IMR-90 (cell line): ENCODE data around the gene PLA2G2F. TPM values are rescaled to one million over a fixed set of nuclear protein-coding genes. Genes with fewer than 3 reads are reported as not detected.

ENCODE experiments used
- ATAC-seq: fragments of 200-7000 bp; cut with Tn5 transposase; 2 replicates; pipeline ENCODE4 v1.9.1; 2020; ENCODE audit warnings: low read depth, mild to moderate bottlenecking, moderate library complexity
- BruUV-seq: library from RNA; stranded (reverse); fragments of 400-500 nt; replicated peaks from 2 replicates; lab custom pipeline; 2021; lab: Mats Ljungman, UMichigan
- CTCF ChIA-PET: fragments of 300-600 bp; formaldehyde crosslinking; extraction: SDS; loops from one replicate; lab custom pipeline; 2021; ENCODE audit warnings: antibody characterized with exemption; lab: Yijun Ruan, JAX
- POLR2A ChIA-PET: fragments of 300-600 bp; sonication (Branson Sonifier 250); formaldehyde crosslinking; loops from one replicate; lab custom pipeline; 2022; ENCODE audit warnings: antibody characterized with exemption; ENCODE audit not compliant: unreplicated experiment; lab: Charles Lee
- DNase-seq: peaks from one replicate; pipeline ENCODE4 v3.0.0; 2013
- H2AFZ ChIP-seq: replicated peaks from 2 replicates; pipeline ENCODE3; 2013; ENCODE audit warnings: low read length, mild to moderate bottlenecking; ENCODE audit not compliant: poor library complexity
- H2AK5ac ChIP-seq: 2 replicates; pipeline ENCODE4 v1.6.1; 2013; ENCODE audit warnings: low read depth, low read length, inconsistent platforms
- H2AK9ac ChIP-seq: replicated peaks from 2 replicates; pipeline ENCODE3; 2013; ENCODE audit warnings: mild to moderate bottlenecking, low read depth, low read length, moderate library complexity; ENCODE audit not compliant: poor library complexity
- H2BK120ac ChIP-seq: 2 replicates; pipeline ENCODE4 v1.6.1; 2013; ENCODE audit warnings: low read depth, low read length, inconsistent platforms
- H2BK15ac ChIP-seq: 3 replicates; pipeline ENCODE4 v1.6.1; 2013; ENCODE audit warnings: low read depth, low read length, inconsistent platforms
- H2BK20ac ChIP-seq: 2 replicates; pipeline ENCODE4 v1.6.1; 2013; ENCODE audit warnings: low read depth, mild to moderate bottlenecking, inconsistent platforms, low read length, moderate library complexity
- H2BK5ac ChIP-seq: 2 replicates; pipeline ENCODE4 v1.6.1; 2013; ENCODE audit warnings: mild to moderate bottlenecking, low read depth, low read length, inconsistent platforms; ENCODE audit not compliant: poor library complexity, severe bottlenecking
- H3K14ac ChIP-seq: replicated peaks from 2 replicates; pipeline ENCODE4 v1.6.1; 2013; ENCODE audit warnings: low read depth, low read length, inconsistent platforms
- H3K18ac ChIP-seq: 2 replicates; pipeline ENCODE4 v1.6.1; 2013; ENCODE audit warnings: low read depth, low read length, control low read depth
- H3K23ac ChIP-seq: 2 replicates; pipeline ENCODE4 v1.6.1; 2013; ENCODE audit warnings: low read depth, low read length, inconsistent platforms
- H3K27ac ChIP-seq: 2 replicates; pipeline ENCODE4 v1.5.1; 2013; ENCODE audit warnings: mild to moderate bottlenecking, control low read depth, low read length; ENCODE audit not compliant: insufficient read depth
- H3K27me3 ChIP-seq: 2 replicates; pipeline ENCODE4 v1.6.1; 2013; ENCODE audit warnings: low read length; ENCODE audit not compliant: control insufficient read depth, insufficient read depth
- H3K36me3 ChIP-seq: 2 replicates; pipeline ENCODE4 v1.6.1; 2013; ENCODE audit warnings: low read length, mixed read lengths; ENCODE audit not compliant: control insufficient read depth, insufficient read depth
- H3K4ac ChIP-seq: 2 replicates; pipeline ENCODE4 v1.6.1; 2013; ENCODE audit warnings: low read depth, low read length, inconsistent platforms
- H3K4me1 ChIP-seq: 2 replicates; pipeline ENCODE4 v1.6.1; 2013; ENCODE audit warnings: low read length, mixed read lengths; ENCODE audit not compliant: control insufficient read depth, insufficient read depth
- H3K4me2 ChIP-seq: 2 replicates; pipeline ENCODE4 v1.6.1; 2013; ENCODE audit warnings: low read depth, mild to moderate bottlenecking, control low read depth, low read length, moderate library complexity
- H3K4me3 ChIP-seq: 2 replicates; pipeline ENCODE4 v1.5.1; 2013; ENCODE audit warnings: low read depth, mild to moderate bottlenecking, control low read depth, low read length, moderate library complexity; ENCODE audit not compliant: insufficient read depth
- H3K56ac ChIP-seq: 2 replicates; pipeline ENCODE4 v1.6.1; 2013; ENCODE audit warnings: low read length, inconsistent platforms; ENCODE audit not compliant: insufficient read depth; ENCODE audit errors: extremely low read depth
- H3K79me1 ChIP-seq, 2 experiments: 2 replicates each; pipeline ENCODE4 v1.6.1; 2013; ENCODE audit warnings: low read length in 2 of 2, inconsistent platforms in 1 of 2, low read depth in 1 of 2
- H3K9ac ChIP-seq: 2 replicates; pipeline ENCODE4 v1.6.1; 2013; ENCODE audit warnings: low read depth, low read length, control low read depth
- H3K9me1 ChIP-seq: 2 replicates; pipeline ENCODE4 v1.6.1; 2013; ENCODE audit warnings: low read length, inconsistent platforms; ENCODE audit not compliant: insufficient read depth
- H3K9me3 ChIP-seq: 2 replicates; pipeline ENCODE4 v1.6.1; 2013; ENCODE audit warnings: low read length; ENCODE audit not compliant: control insufficient read depth, insufficient read depth
- H4K20me1 ChIP-seq: 2 replicates; pipeline ENCODE4 v1.6.1; 2013; ENCODE audit warnings: low read length, inconsistent platforms; ENCODE audit not compliant: insufficient read depth
- H4K5ac ChIP-seq: 2 replicates; pipeline ENCODE4 v1.6.1; 2013; ENCODE audit warnings: mild to moderate bottlenecking, low read depth, low read length, control low read depth
- H4K8ac ChIP-seq, 2 experiments: 2 replicates each; pipeline ENCODE4 v1.6.1; 2013; ENCODE audit warnings: low read depth in 2 of 2, low read length in 2 of 2, control low read depth in 1 of 2, inconsistent platforms in 1 of 2
- H4K91ac ChIP-seq: 2 replicates; pipeline ENCODE4 v1.6.1; 2013; ENCODE audit warnings: low read depth, low read length, inconsistent platforms; ENCODE audit not compliant: insufficient read depth
- MAFK ChIP-seq: IDR thresholded peaks from 2 replicates; pipeline ENCODE4 v1.6.1; 2012; ENCODE audit warnings: low read depth, low read length, improper control_type of control experiment
- NFE2L2 ChIP-seq: fragments of 150-350 bp; IDR thresholded peaks from 2 replicates; pipeline ENCODE4 v1.6.1; 2016; ENCODE audit warnings: low read depth, mild to moderate bottlenecking, low read length
- POLR2A ChIP-seq: IDR thresholded peaks from 2 replicates; pipeline ENCODE4 v1.6.1; 2012; ENCODE audit warnings: mild to moderate bottlenecking, low read depth, low read length
- RAD21 ChIP-seq: IDR thresholded peaks from 2 replicates; pipeline ENCODE4 v1.6.1; 2012; ENCODE audit warnings: low read length, improper control_type of control experiment
- RFX5 ChIP-seq: IDR thresholded peaks from 2 replicates; pipeline ENCODE4 v1.8.0; 2012; ENCODE audit warnings: low read depth, mild to moderate bottlenecking, low read length, moderate library complexity
- WGBS, 2 experiments: methylation state at CpG; one replicate each; pipeline versions ENCODE4 v1.1.5 to v1.1.7; 2013; ENCODE audit warnings: missing lambda C conversion rate in 2 of 2; ENCODE audit not compliant: insufficient read length in 1 of 2; ENCODE audit errors: extremely low coverage in 2 of 2; 5-methylcytosine and 5-hydroxymethylcytosine counted together
- dilution Hi-C: fragments of 300-500 bp; cut with HindIII; formaldehyde crosslinking; loops from one replicate; pipeline ENCODE4 v1.14.3; 2018; ENCODE audit warnings: low sequenced_read_pairs; ENCODE audit not compliant: unreplicated experiment
- in situ Hi-C: fragments of 300-500 bp; cut with MboI; formaldehyde crosslinking; loops from 3 replicates; pipeline ENCODE4 v1.14.3; 2019; ENCODE audit warnings: low sequenced_read_pairs, inconsistent platforms, mixed read lengths
- intact Hi-C: fragments of 100-400 bp; cut with micrococcal nuclease; formaldehyde crosslinking; loops from 2 replicates; pipeline ENCODE4 v1.10.0; 2022
- polyA plus RNA-seq, 3 experiments: library from polyadenylated mRNA; depleted of rRNA; stranded (reverse); fragments of >200 nt; gene quantifications; 2 replicates each; pipeline ENCODE4 v1.2.3, GENCODE V29; 2012; ENCODE audit warnings: low replicate concordance in 1 of 3
- total RNA-seq: library from RNA; depleted of rRNA; stranded (reverse); fragments of >200 nt; gene quantifications from 2 replicates; pipeline ENCODE4 v1.2.3, GENCODE V29; 2012
- TF ChIP-seq, protein P1 (sequence below): fragments of 150-350 bp; IDR thresholded peaks from 2 replicates; pipeline ENCODE4 v1.6.1; 2016; ENCODE audit warnings: low read depth, mild to moderate bottlenecking, low read length, moderate library complexity, borderline replicate concordance

The PLA2G2F gene
- total and polyA plus RNA-seq, 2 of the 4 experiments (the other 2 are of a cell fraction): not detected

DNA sequence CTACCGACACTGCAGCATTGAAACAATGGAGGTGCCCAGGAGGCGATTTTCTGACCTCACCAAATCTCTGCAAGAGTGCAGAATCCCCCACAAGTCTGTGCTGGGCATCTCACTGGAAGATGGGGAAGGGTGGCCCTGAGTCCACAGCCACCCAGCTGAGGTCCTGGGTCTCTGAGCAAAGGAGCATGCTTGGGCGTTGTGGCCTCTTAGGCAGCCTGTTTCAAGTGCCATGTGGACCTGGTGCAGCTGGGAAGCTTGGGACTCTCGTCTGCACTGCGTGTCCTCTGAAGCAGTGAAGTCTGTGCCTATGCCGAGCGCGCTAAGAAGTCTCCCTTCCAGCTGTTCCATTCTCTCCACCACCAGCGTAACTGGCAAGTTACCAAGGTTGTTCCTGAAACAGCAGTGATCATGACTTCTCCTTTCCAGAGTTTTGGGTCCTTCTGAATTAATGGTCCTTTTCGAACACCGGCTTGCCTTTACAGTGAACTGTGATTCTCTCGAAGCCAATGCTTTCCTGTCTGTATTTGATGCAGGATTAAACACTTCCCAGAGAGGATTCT, 52.2 kb downstream of the PLA2G2F start (continued):
- TF ChIP-seq, protein P1, sequence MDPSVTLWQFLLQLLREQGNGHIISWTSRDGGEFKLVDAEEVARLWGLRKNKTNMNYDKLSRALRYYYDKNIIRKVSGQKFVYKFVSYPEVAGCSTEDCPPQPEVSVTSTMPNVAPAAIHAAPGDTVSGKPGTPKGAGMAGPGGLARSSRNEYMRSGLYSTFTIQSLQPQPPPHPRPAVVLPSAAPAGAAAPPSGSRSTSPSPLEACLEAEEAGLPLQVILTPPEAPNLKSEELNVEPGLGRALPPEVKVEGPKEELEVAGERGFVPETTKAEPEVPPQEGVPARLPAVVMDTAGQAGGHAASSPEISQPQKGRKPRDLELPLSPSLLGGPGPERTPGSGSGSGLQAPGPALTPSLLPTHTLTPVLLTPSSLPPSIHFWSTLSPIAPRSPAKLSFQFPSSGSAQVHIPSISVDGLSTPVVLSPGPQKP: no peak
- TF ChIP-seq POLR2A (no peak), RAD21 (no peak), RFX5 (no peak)

DNA sequence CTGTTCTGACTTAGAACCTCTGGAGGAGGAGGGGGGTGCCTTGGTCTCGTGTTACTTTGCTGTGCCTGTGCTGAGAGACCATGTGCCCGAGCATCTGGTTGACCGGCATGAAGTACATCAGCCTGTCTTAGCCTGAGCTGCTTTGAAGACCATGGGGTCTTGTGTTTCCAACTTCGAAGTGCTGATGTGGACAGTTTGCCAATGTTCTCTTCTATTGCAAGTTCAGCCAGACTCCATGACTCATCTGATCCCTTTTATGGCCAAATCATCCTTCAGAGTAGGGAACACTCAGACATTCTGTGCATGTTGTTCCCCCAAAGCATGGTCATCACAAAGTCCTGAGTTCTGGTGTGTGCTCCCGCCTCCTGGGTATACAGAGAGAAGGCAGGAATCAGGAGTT, 53.2 kb downstream of the PLA2G2F start:
- dilution Hi-C loops (no loop called here), intact Hi-C loops (no loop called here), in situ Hi-C loops (no loop called here)
- Histone ChIP-seq H4K8ac (no peak overlapping the region), H3K9me3 (no peaks in the 10 kb centered on the region), H2AK9ac (no peak overlapping the region), H4K91ac (no peak overlapping the region), H3K18ac (no peak overlapping the region), H3K27me3 (peaks cover 39% of the 10 kb centered on the region), H3K36me3 (no peaks in the 10 kb centered on the region), H3K4ac (no peak overlapping the region), H3K56ac (no peak overlapping the region), H2AFZ (no peak overlapping the region), H4K20me1 (no peaks in the 10 kb centered on the region), H2BK20ac (no peak overlapping the region), H3K4me2 (no peak overlapping the region), H4K5ac (no peak overlapping the region), H2BK120ac (no peak overlapping the region), H3K4me3 (no peak overlapping the region), H3K9ac (no peak overlapping the region), H3K27ac (no peak overlapping the region), H2BK5ac (no peak overlapping the region), H3K79me1 (no peaks in the 10 kb centered on the region), H2AK5ac (no peak overlapping the region), H3K23ac (no peak overlapping the region), H3K9me1 (no peaks in the 10 kb centered on the region), H2BK15ac (no peak overlapping the region), H3K4me1 (no peaks in the 10 kb centered on the region), H3K14ac (no peak overlapping the region)
- no peak for TF ChIP-seq NFE2L2
- TF ChIP-seq MAFK: no peak
- ATAC-seq (no peak), DNase-seq (peak; percentile 11)
- CTCF ChIA-PET: interaction anchor here (0.6 kb wide), 1 partner anchor 126 kb away, joined by 3 read pairs; no protein-coding TSS in a partner anchor
- 100% methylated on average over 1 of the region's 5 CpGs; no CpG with 5 or more reads in 1 of the 2 experiments for WGBS, 2 experiments
- POLR2A ChIA-PET: no interaction called here
- BruUV-seq: no TSS peak
